CD14-positive monocyte (primary cell): ENCODE measurements around the gene PCDHAC1. TPM values are rescaled to one million over a fixed set of nuclear protein-coding genes. Genes with fewer than 3 reads are reported as not detected.

Experiments
- DNase-seq, 3 donors: peaks; one replicate each; pipeline ENCODE4 v3.0.0-alpha.2; 2011 to 2022
- H2AFZ ChIP-seq: 2 replicates; pipeline ENCODE4 v1.6.0; 2012; ENCODE audit warnings: mild to moderate bottlenecking, low read depth, low read length, inconsistent platforms; ENCODE audit not compliant: insufficient read depth, poor library complexity, severe bottlenecking
- H3K27ac ChIP-seq, 2 donors: 1 replicate in 1 of 2; 2 replicates in 1 of 2; pipeline ENCODE4 v1.5.1; 2012 to 2013; ENCODE audit warnings: low read length in 2 of 2, control low read depth in 1 of 2, inconsistent platforms in 1 of 2, low read depth in 1 of 2, mild to moderate bottlenecking in 1 of 2
- H3K27me3 ChIP-seq, 2 donors: one replicate each; pipeline versions ENCODE4 v1.6.0 to v1.6.1; 2011 to 2013; ENCODE audit warnings: low read length in 2 of 2; ENCODE audit not compliant: control insufficient read depth in 2 of 2, insufficient read depth in 2 of 2
- H3K36me3 ChIP-seq, 2 donors: replicated peaks in 1 of 2; 1 replicate in 1 of 2; 2 replicates in 1 of 2; pipeline versions ENCODE4 v1.5.1 to v1.6.1; 2012 to 2013; ENCODE audit warnings: low read length in 2 of 2, control low read depth in 1 of 2, inconsistent platforms in 1 of 2, mild to moderate bottlenecking in 1 of 2; ENCODE audit not compliant: insufficient read depth in 2 of 2, control insufficient read depth in 1 of 2
- H3K4me1 ChIP-seq, 2 donors: 1 replicate in 1 of 2; 2 replicates in 1 of 2; pipeline versions ENCODE4 v1.5.1 to v1.6.1; 2012 to 2013; ENCODE audit warnings: low read length in 2 of 2, control low read depth in 1 of 2, inconsistent platforms in 1 of 2, mild to moderate bottlenecking in 1 of 2, moderate library complexity in 1 of 2; ENCODE audit not compliant: insufficient read depth in 2 of 2, control insufficient read depth in 1 of 2
- H3K4me2 ChIP-seq: replicated peaks from 2 replicates; pipeline ENCODE3; 2012; ENCODE audit warnings: low read length, moderate library complexity, mild to moderate bottlenecking; ENCODE audit not compliant: poor library complexity, severe bottlenecking; ENCODE audit errors: extremely low read depth
- H3K4me3 ChIP-seq, 3 experiments: fragments of 200-600 bp in 1 of 3; sonication (generic) in 1 of 3; replicated peaks in 1 of 3; 1 replicate in 2 of 3; 2 replicates in 1 of 3; pipeline ENCODE4 v1.5.1; 2011 to 2013; ENCODE audit warnings: low read length in 3 of 3, mild to moderate bottlenecking in 3 of 3, control low read depth in 2 of 3, low read depth in 2 of 3, inconsistent platforms in 1 of 3, moderate library complexity in 1 of 3
- H3K79me2 ChIP-seq: 2 replicates; pipeline ENCODE4 v1.6.0; 2012; ENCODE audit warnings: mild to moderate bottlenecking, control low read depth, inconsistent platforms, low read length, moderate library complexity; ENCODE audit not compliant: insufficient read depth
- H3K9ac ChIP-seq: 2 replicates; pipeline ENCODE4 v1.6.0; 2017; ENCODE audit warnings: low read length, mild to moderate bottlenecking; ENCODE audit not compliant: insufficient read depth, poor library complexity, severe bottlenecking
- H3K9me3 ChIP-seq, 2 donors: replicated peaks in 1 of 2; 1 replicate in 1 of 2; 2 replicates in 1 of 2; pipeline versions ENCODE4 v1.5.1 to v1.6.1; 2012 to 2013; ENCODE audit warnings: low read length in 2 of 2, control low read depth in 1 of 2; ENCODE audit not compliant: control insufficient read depth in 1 of 2, insufficient read depth in 1 of 2
- H4K20me1 ChIP-seq: 2 replicates; pipeline ENCODE4 v1.6.0; 2012; ENCODE audit warnings: mild to moderate bottlenecking, low read length, control low read depth, moderate library complexity; ENCODE audit not compliant: insufficient read depth
- H3K27ac Mint-ChIP-seq, 7 donors: one replicate each; pipeline ENCODE4 v1.8.0; 2020; ENCODE audit warnings: mild to moderate bottlenecking in 7 of 7, mixed read lengths in 7 of 7, moderate library complexity in 6 of 7, inconsistent platforms in 2 of 7
- H3K27me3 Mint-ChIP-seq, 3 donors: one replicate each; pipeline ENCODE4 v1.8.0; 2021 to 2022; ENCODE audit warnings: low read depth in 3 of 3, mild to moderate bottlenecking in 3 of 3, mixed read lengths in 3 of 3, moderate library complexity in 3 of 3, inconsistent platforms in 1 of 3
- H3K36me3 Mint-ChIP-seq, 2 donors: one replicate each; pipeline ENCODE4 v1.8.0; 2020; ENCODE audit warnings: mixed read lengths in 2 of 2, inconsistent platforms in 1 of 2, mild to moderate bottlenecking in 1 of 2
- H3K4me1 Mint-ChIP-seq: one replicate; pipeline ENCODE4 v1.8.0; 2020; ENCODE audit warnings: mild to moderate bottlenecking, mixed read lengths
- H3K4me3 Mint-ChIP-seq, 2 donors: one replicate each; pipeline ENCODE4 v1.8.0; 2020; ENCODE audit warnings: mild to moderate bottlenecking in 2 of 2, mixed read lengths in 2 of 2, moderate library complexity in 1 of 2
- H3K9me3 Mint-ChIP-seq, 7 donors: one replicate each; pipeline ENCODE4 v1.8.0; 2020 to 2022; ENCODE audit warnings: mixed read lengths in 7 of 7, mild to moderate bottlenecking in 6 of 7, moderate library complexity in 6 of 7, inconsistent platforms in 2 of 7
- CTCF ChIP-seq: fragments of 200-600 bp; IDR thresholded peaks from one replicate; pipeline ENCODE4 v1.8.0; 2022; ENCODE audit warnings: antibody characterized with exemption, mild to moderate bottlenecking
- WGBS: methylation state at CpG from one replicate; pipeline ENCODE4 v1.1.5; 2013; ENCODE audit warnings: missing lambda C conversion rate; ENCODE audit not compliant: insufficient coverage; 5-methylcytosine and 5-hydroxymethylcytosine counted together
- intact Hi-C, 2 donors: fragments of 100-400 bp; cut with micrococcal nuclease; formaldehyde crosslinking; loops; one replicate each; pipeline versions ENCODE4 v1.15.0 to v1.15.1; 2023
- polyA plus RNA-seq, 3 donors: library from polyadenylated mRNA; depleted of rRNA in 1 of 3; unstranded in 2 of 3; stranded (reverse) in 1 of 3; fragments of 300-500 nt in 2 of 3; fragments of >200 nt in 1 of 3; fragmentation: Illumina TruSeq in 2 of 3; gene quantifications; 1 replicate in 2 of 3; 2 replicates in 1 of 3; pipeline ENCODE4 v1.2.3, GENCODE V29; 2012 to 2021

The PCDHAC1 gene
- polyA plus RNA-seq, 3 donors = not detected

- 3% methylated on average over 67 of the region's 80 CpGs for WGBS
- Mint-ChIP-seq H3K4me3 (peak within 1 kb of the TSS in 1 of 2 donors; percentile 76), H3K27ac (no peak within 1 kb of the TSS), H3K36me3 (peaks cover 0 to 3% of the 10 kb centered on the region in 2 donors), H3K9me3 (peaks cover 0 to 21% (median 12%) of the 10 kb centered on the region in 7 donors), H3K4me1 (no peaks in the 10 kb centered on the region), H3K27me3 (peaks cover 26 to 38% (median 36%) of the 10 kb centered on the region in 3 donors)
- Histone ChIP-seq H3K4me1 (no peaks in the 10 kb centered on the region), H3K36me3 (no peaks in the 10 kb centered on the region), H4K20me1 (no peaks in the 10 kb centered on the region), H3K79me2 (no peaks in the 10 kb centered on the region), H3K4me3 (no peak within 1 kb of the TSS), H3K27ac (no peak within 1 kb of the TSS), H3K9me3 (peaks cover 12 to 13% of the 10 kb centered on the region in 2 donors), H3K4me2 (no peak within 1 kb of the TSS), H2AFZ (no peak within 1 kb of the TSS), H3K9ac (no peak within 1 kb of the TSS), H3K27me3 (peaks cover 17 to 38% of the 10 kb centered on the region in 2 donors)
- no peak for DNase-seq
- intact Hi-C loops = no loop called here
- no peak for TF ChIP-seq CTCF
Measured at GRCh38 chr5:140966293-140967225, 40.5 kb downstream of the PCDHAC1 start, which contains the start of gene PCDHAC2. PCDHAC2 (plus strand) TSS chr5:140966476; CDS start chr5:140966767, 291 bp downstream.

- Mint-ChIP-seq H3K36me3 (peaks cover 0 to 3% of the 10 kb centered on the region in 2 donors), H3K9me3 (peaks cover 0 to 23% (median 14%) of the 10 kb centered on the region in 7 donors), H3K4me1 (no peaks in the 10 kb centered on the region), H3K27ac (no peak overlapping the region), H3K27me3 (peaks cover 26 to 39% (median 36%) of the 10 kb centered on the region in 3 donors), H3K4me3 (peak overlapping the region in 1 of 2 donors; percentile 65)
- Histone ChIP-seq H2AFZ (no peak overlapping the region), H3K36me3 (no peaks in the 10 kb centered on the region), H3K4me3 (no peak overlapping the region), H3K4me2 (no peak overlapping the region), H3K9me3 (peaks cover 12 to 13% of the 10 kb centered on the region in 2 donors), H3K4me1 (no peaks in the 10 kb centered on the region), H3K27ac (no peak overlapping the region), H3K9ac (no peak overlapping the region), H3K27me3 (peaks cover 17 to 38% of the 10 kb centered on the region in 2 donors), H3K79me2 (no peaks in the 10 kb centered on the region), H4K20me1 (no peaks in the 10 kb centered on the region)
- WGBS = 22% methylated on average over 28 of the region's 34 CpGs
- intact Hi-C loops = no loop called here
- no peak for TF ChIP-seq CTCF
- no peak for DNase-seq
Measured at GRCh38 chr5:140967226-140967893, 41.3 kb downstream of the PCDHAC1 start.
